HEK293 (cell line): Measurements from ENCODE around the gene PITRM1.
A peak's percentile ranks its signal among the peaks of the same experiment; 100 is the strongest.

ENCODE experiments used
- CTCF ChIA-PET: fragments of 350-600 bp; formaldehyde crosslinking; extraction: SDS; loops from one replicate; lab custom pipeline; 2021; ENCODE audit warnings: antibody characterized with exemption; lab: Yijun Ruan, JAX
- POLR2A ChIA-PET: fragments of 300-600 bp; formaldehyde crosslinking; extraction: SDS; loops from one replicate; lab custom pipeline; 2020; ENCODE audit warnings: antibody characterized with exemption, inconsistent platforms; lab: Yijun Ruan, JAX
- H3K27ac ChIP-seq: fragments of 200-500 bp; sonication (Bioruptor generic); 2 replicates; pipeline ENCODE4 v1.5.1; 2014; ENCODE audit warnings: low read depth, low read length, control low read depth, inconsistent platforms; ENCODE audit errors: extremely low read depth
- H3K36me3 ChIP-seq, 2 experiments: fragments of 200-500 bp in 1 of 2; sonication (Bioruptor generic) in 1 of 2; 1 replicate in 1 of 2; 2 replicates in 1 of 2; pipeline ENCODE4 v1.5.1; 2014 to 2017; ENCODE audit warnings: inconsistent platforms in 2 of 2, low read length in 2 of 2; ENCODE audit not compliant: control insufficient read depth in 2 of 2, insufficient read depth in 1 of 2
- H3K4me1 ChIP-seq: fragments of 200-500 bp; sonication (Bioruptor generic); 2 replicates; pipeline ENCODE4 v1.5.1; 2014; ENCODE audit warnings: mild to moderate bottlenecking, low read length, inconsistent platforms; ENCODE audit not compliant: control insufficient read depth, insufficient read depth
- H3K4me3 ChIP-seq: 2 replicates; pipeline ENCODE4 v1.5.1; 2011; ENCODE audit warnings: low read depth, mild to moderate bottlenecking, control low read depth, low read length, moderate library complexity
- H3K9me3 ChIP-seq: fragments of 200-500 bp; sonication (Bioruptor generic); 2 replicates; pipeline ENCODE4 v1.5.1; 2014; ENCODE audit warnings: low read depth, low read length, inconsistent platforms; ENCODE audit not compliant: control insufficient read depth, insufficient read depth
- BCL6B ChIP-seq: fragments of 450-650 bp; formaldehyde crosslinking; IDR thresholded peaks from 2 replicates; pipeline ENCODE4 v1.5.1; 2017; ENCODE audit warnings: missing biosample characterization, missing genetic modification characterization
- KLF16 ChIP-seq: fragments of 450-650 bp; formaldehyde crosslinking; IDR thresholded peaks from 2 replicates; pipeline ENCODE4 v1.5.1; 2017; ENCODE audit warnings: missing biosample characterization, missing genetic modification characterization
- SCRT1 ChIP-seq: fragments of 450-650 bp; formaldehyde crosslinking; IDR thresholded peaks from 2 replicates; pipeline ENCODE4 v1.5.1; 2016; ENCODE audit warnings: missing biosample characterization, missing genetic modification characterization, borderline replicate concordance
- TCF7L2 ChIP-seq: IDR thresholded peaks from 2 replicates; pipeline ENCODE4 v1.6.1; 2011; ENCODE audit warnings: low read depth, mild to moderate bottlenecking, inconsistent platforms, low read length, moderate library complexity, borderline replicate concordance
- TSHZ1 ChIP-seq: fragments of 450-650 bp; formaldehyde crosslinking; IDR thresholded peaks from 2 replicates; pipeline ENCODE4 v1.5.1; 2016; ENCODE audit warnings: missing biosample characterization, missing genetic modification characterization, borderline replicate concordance
- YY2 ChIP-seq: fragments of 450-650 bp; formaldehyde crosslinking; IDR thresholded peaks from 2 replicates; pipeline ENCODE4 v1.5.1; 2016; ENCODE audit warnings: missing biosample characterization, missing genetic modification characterization
- ZBTB26 ChIP-seq: fragments of 450-650 bp; formaldehyde crosslinking; optimal IDR thresholded peaks from 2 replicates; pipeline ENCODE3; 2016; ENCODE audit warnings: missing biosample characterization, mild to moderate bottlenecking, missing genetic modification characterization
- ZBTB49 ChIP-seq: fragments of 450-650 bp; formaldehyde crosslinking; IDR thresholded peaks from 2 replicates; pipeline ENCODE4 v1.5.1; 2016; ENCODE audit warnings: missing biosample characterization, missing genetic modification characterization, low read depth
- ZIC2 ChIP-seq: fragments of 450-650 bp; formaldehyde crosslinking; IDR thresholded peaks from 2 replicates; pipeline ENCODE4 v1.5.1; 2016; ENCODE audit warnings: missing biosample characterization, missing genetic modification characterization
- ZNF114 ChIP-seq: fragments of 450-650 bp; formaldehyde crosslinking; IDR thresholded peaks from 2 replicates; pipeline ENCODE4 v1.5.0; 2017; ENCODE audit warnings: missing biosample characterization, missing genetic modification characterization
- ZNF211 ChIP-seq: fragments of 450-650 bp; formaldehyde crosslinking; IDR thresholded peaks from 2 replicates; pipeline ENCODE4 v1.5.1; 2016; ENCODE audit warnings: low read depth, missing biosample characterization, missing genetic modification characterization
- ZNF221 ChIP-seq: fragments of 450-650 bp; formaldehyde crosslinking; IDR thresholded peaks from 2 replicates; pipeline ENCODE4 v1.5.1; 2017; ENCODE audit warnings: missing biosample characterization, missing genetic modification characterization, borderline replicate concordance
- ZNF24 ChIP-seq: fragments of 450-650 bp; formaldehyde crosslinking; IDR thresholded peaks from 2 replicates; pipeline ENCODE4 v1.5.1; 2016; ENCODE audit warnings: missing biosample characterization, missing genetic modification characterization
- ZNF280C ChIP-seq: fragments of 450-650 bp; formaldehyde crosslinking; IDR thresholded peaks from 2 replicates; pipeline ENCODE4 v1.5.1; 2016; ENCODE audit warnings: missing biosample characterization, missing genetic modification characterization
- ZNF398 ChIP-seq: fragments of 450-650 bp; formaldehyde crosslinking; IDR thresholded peaks from 2 replicates; pipeline ENCODE4 v1.5.1; 2017; ENCODE audit warnings: missing biosample characterization, missing genetic modification characterization
- ZNF449 ChIP-seq: fragments of 450-650 bp; formaldehyde crosslinking; IDR thresholded peaks from 2 replicates; pipeline ENCODE4 v1.5.1; 2017; ENCODE audit warnings: missing biosample characterization, mild to moderate bottlenecking, missing genetic modification characterization, moderate library complexity
- ZNF48 ChIP-seq: fragments of 450-650 bp; formaldehyde crosslinking; IDR thresholded peaks from 2 replicates; pipeline ENCODE4 v1.5.1; 2016; ENCODE audit warnings: missing biosample characterization, missing genetic modification characterization
- ZNF544 ChIP-seq: fragments of 450-650 bp; formaldehyde crosslinking; IDR thresholded peaks from 2 replicates; pipeline ENCODE4 v1.5.0; 2017; ENCODE audit warnings: missing biosample characterization, missing genetic modification characterization
- ZNF658 ChIP-seq: fragments of 450-650 bp; formaldehyde crosslinking; IDR thresholded peaks from 2 replicates; pipeline ENCODE4; 2016; ENCODE audit warnings: missing biosample characterization, missing genetic modification characterization
- ZNF843 ChIP-seq: fragments of 450-650 bp; formaldehyde crosslinking; IDR thresholded peaks from 2 replicates; pipeline ENCODE4 v1.5.1; 2016; ENCODE audit warnings: missing biosample characterization, missing genetic modification characterization
- ZSCAN16 ChIP-seq: fragments of 450-650 bp; formaldehyde crosslinking; IDR thresholded peaks from 2 replicates; pipeline ENCODE4 v1.5.1; 2016; ENCODE audit warnings: missing biosample characterization, missing genetic modification characterization
- ZSCAN30 ChIP-seq: fragments of 450-650 bp; IDR thresholded peaks from 2 replicates; pipeline ENCODE4 v1.5.1; 2018; ENCODE audit warnings: missing biosample characterization, mild to moderate bottlenecking, missing genetic modification characterization, moderate library complexity

Gene PITRM1

GRCh38 chr10:3172446-3173170, at the start of gene PITRM1:
TSS of gene PITRM1 (minus strand) at chr10:3172782. CDS start at chr10:3172772, 10 bp downstream.
- ChIA-PET CTCF (interaction anchor here (0.6 kb wide), 1 partner anchor 619 kb away, joined by 3 read pairs; no protein-coding TSS in a partner anchor), POLR2A (interaction anchor here (0.6 to 2.1 kb wide), 20 partner anchors 8 to 1566 kb away, joined by 3 to 15 read pairs (median 5); partner anchors contain the start of gene KLF6)
- peak within 1 kb of the TSS; percentile 75 for H3K27ac ChIP-seq
- no peaks in the 10 kb centered on the region for H3K9me3 ChIP-seq
- H3K4me3 ChIP-seq, result peak within 1 kb of the TSS; percentile 77
- no peaks in the 10 kb centered on the region for H3K4me1 ChIP-seq
- H3K36me3 ChIP-seq, result peaks cover 4 to 25% of the 10 kb centered on the region in 2 experiments; a peak in 2 of 3 replicates
- TF ChIP-seq ZNF280C (tag by site-specific recombination) (no peak), ZNF544 (tag by site-specific recombination) (no peak), ZIC2 (peak; percentile 67), ZNF48 (no peak), ZBTB26 (tag by site-specific recombination) (peak; percentile 61), ZSCAN30 (tag by site-specific recombination) (peak; percentile 70), TCF7L2 (no peak), SCRT1 (tag by site-specific recombination) (no peak), TSHZ1 (no peak), ZNF211 (tag by site-specific recombination) (no peak), ZNF114 (tag by site-specific recombination) (no peak), ZNF398 (tag by site-specific recombination) (no peak), ZNF24 (tag by site-specific recombination) (no peak), ZNF221 (tag by site-specific recombination) (no peak), ZSCAN16 (tag by site-specific recombination) (0 out of 2 replicates have a peak, but pooled peaks have one; percentile 25), ZNF843 (tag by site-specific recombination) (peak; percentile 62), ZNF658 (tag by site-specific recombination) (no peak), ZNF449 (tag by site-specific recombination) (no peak), ZBTB49 (tag by site-specific recombination) (no peak), KLF16 (tag by site-specific recombination) (peak; percentile 32; the same call in 1 of the 2 replicates), YY2 (tag by site-specific recombination) (no peak), BCL6B (no peak)
